ENCODE results near the gene SLIT1.

- TF ChIP-seq CTCF (IDR thresholded peaks at IDR 0.05) (no peak), POLR2A (IDR thresholded peaks at IDR 0.05) (no peak)
Measured at GRCh38 chr10:97034301-97034700, 151.5 kb downstream of the SLIT1 start.

All from body of pancreas (tissue), 4 donors.